HepG2 (cell line): ENCODE measurements around the gene STYX. TPM values are rescaled to one million over a fixed set of nuclear protein-coding genes. Genes with fewer than 3 reads are reported as not detected.

Experiments used
- ATAC-seq: fragments of 200-7000 bp; cut with Tn5 transposase; 3 replicates; pipeline ENCODE4 v1.9.1; 2020; ENCODE audit warnings: mild to moderate bottlenecking, moderate library complexity
- BruUV-seq: library from RNA; stranded (reverse); fragments of 400-500 nt; replicated peaks from 2 replicates; lab custom pipeline; 2021; lab: Mats Ljungman, UMichigan
- CTCF ChIA-PET: fragments of 300-600 bp; formaldehyde crosslinking; extraction: SDS; loops from one replicate; lab custom pipeline; 2021; ENCODE audit warnings: low total read pairs, inconsistent platforms, low intra/inter-chr PET ratio; lab: Yijun Ruan, JAX
- POLR2A ChIA-PET: fragments of 350-600 bp; sonication (Branson Sonifier 250); formaldehyde crosslinking; loops from one replicate; lab custom pipeline; 2020; ENCODE audit warnings: antibody characterized with exemption, inconsistent platforms; lab: Yijun Ruan, JAX
- DNase-seq: peaks from one replicate; pipeline ENCODE4 v3.0.0-alpha.2; 2015; ENCODE audit warnings: low spot score
- FAIRE-seq: peaks from 3 replicates; lab custom pipeline; 2011; peaks lifted over from hg19 to GRCh38; lab: Jason Lieb, UNC
- H2AFZ ChIP-seq: one replicate; pipeline ENCODE4 v1.6.1; 2011; ENCODE audit warnings: low read length, inconsistent platforms
- H3K27ac ChIP-seq: fragments of 300-600 bp; 3 replicates; pipeline ENCODE4 v1.8.0; 2011; ENCODE audit warnings: mixed run types, mild to moderate bottlenecking, mixed read lengths, low read length, inconsistent platforms; ENCODE audit not compliant: insufficient read depth; ENCODE audit errors: extremely low read length
- H3K27me3 ChIP-seq, 2 experiments: fragments of 200-600 bp in 1 of 2; 2 replicates in 1 of 2; 3 replicates in 1 of 2; pipeline versions ENCODE4 v1.6.0 to v1.8.0; 2011; ENCODE audit warnings: low read length in 2 of 2, mild to moderate bottlenecking in 2 of 2, moderate library complexity in 2 of 2, inconsistent platforms in 1 of 2; ENCODE audit not compliant: insufficient read depth in 2 of 2, control insufficient read depth in 1 of 2
- H3K36me3 ChIP-seq, 2 experiments: fragments of 200-600 bp in 1 of 2; replicated peaks in 1 of 2; 2 replicates in 1 of 2; 3 replicates in 1 of 2; pipeline versions ENCODE4 v1.5.1 to v1.8.0; 2011; ENCODE audit warnings: low read length in 2 of 2, inconsistent platforms in 1 of 2; ENCODE audit not compliant: insufficient read depth in 2 of 2, control insufficient read depth in 1 of 2
- H3K4me1 ChIP-seq: 2 replicates; pipeline ENCODE4 v1.5.1; 2012; ENCODE audit warnings: low read length, inconsistent platforms; ENCODE audit not compliant: insufficient read depth
- H3K4me2 ChIP-seq: 2 replicates; pipeline ENCODE4 v1.6.0; 2011; ENCODE audit warnings: low read depth, low read length, inconsistent platforms
- H3K4me3 ChIP-seq, 3 experiments: fragments of 200-600 bp in 1 of 3; sonication (generic), shearing (Covaris generic) in 1 of 3; replicated peaks in 1 of 3; 2 replicates each; pipeline ENCODE4 v1.5.1; 2011 to 2016; ENCODE audit warnings: low read length in 3 of 3, inconsistent platforms in 2 of 3, low read depth in 2 of 3, mild to moderate bottlenecking in 2 of 3, control low read depth in 1 of 3, mixed read lengths in 1 of 3; ENCODE audit not compliant: insufficient read depth in 1 of 3
- H3K79me2 ChIP-seq: one replicate; pipeline ENCODE4 v1.6.1; 2011; ENCODE audit warnings: low read length, inconsistent platforms; ENCODE audit not compliant: insufficient read depth
- H3K9ac ChIP-seq: 2 replicates; pipeline ENCODE4 v1.6.0; 2011; ENCODE audit warnings: mild to moderate bottlenecking, low read depth, low read length, inconsistent platforms; ENCODE audit not compliant: insufficient read depth
- H3K9me3 ChIP-seq: 2 replicates; pipeline ENCODE4 v1.5.1; 2012; ENCODE audit warnings: mild to moderate bottlenecking, low read length
- H4K20me1 ChIP-seq: 2 replicates; pipeline ENCODE4 v1.6.0; 2011; ENCODE audit warnings: inconsistent platforms, mild to moderate bottlenecking, low read length, moderate library complexity; ENCODE audit not compliant: insufficient read depth
- HDAC6 ChIP-seq: fragments of 200-600 bp; sonication (generic); IDR thresholded peaks from 2 replicates; pipeline ENCODE4 v1.7.0; 2017; ENCODE audit warnings: mild to moderate bottlenecking, antibody characterized with exemption, low read length, low read depth
- NR2F6 ChIP-seq, 2 experiments: IDR thresholded peaks; 2 replicates each; pipeline ENCODE4 v1.6.1; 2016; ENCODE audit warnings: antibody characterized with exemption in 1 of 2, mild to moderate bottlenecking in 1 of 2
- ZIK1 ChIP-seq: sonication (generic); formaldehyde crosslinking; IDR thresholded peaks from 2 replicates; pipeline ENCODE4 v1.5.0; 2020; ENCODE audit warnings: mild to moderate bottlenecking, low read depth, missing genetic modification reagents, borderline replicate concordance
- WGBS: methylation state at CpG from one replicate; pipeline ENCODE4 v1.1.6; 2017; ENCODE audit warnings: low lambda C conversion rate; 5-methylcytosine and 5-hydroxymethylcytosine counted together
- in situ Hi-C: cut with HindIII; loops from 2 replicates; pipeline ENCODE4 v1.10.0; 2017; ENCODE audit warnings: low pct_unique_long_range_greater_than_20kb; ENCODE audit not compliant: extremely low pct_ligation_motif_present
- intact Hi-C: fragments of 100-400 bp; cut with micrococcal nuclease; formaldehyde crosslinking; loops from one replicate; pipeline ENCODE4 v1.10.0; 2022; ENCODE audit not compliant: unreplicated experiment
- polyA plus RNA-seq, 8 experiments: library from polyadenylated mRNA; depleted of rRNA in 3 of 8; stranded (reverse) in 7 of 8; unstranded in 1 of 8; fragments of >200 nt; fragmentation: Illumina TruSeq in 4 of 8; extraction: Trizol in 4 of 8; gene quantifications; 2 replicates each; pipeline versions ENCODE4 v1.2.1 to v1.2.3, GENCODE V29; 2011 to 2016; ENCODE audit warnings: low read depth in 4 of 8, missing spikeins in 1 of 8, mixed read lengths in 1 of 8; ENCODE audit not compliant: insufficient read depth in 1 of 8
- total RNA-seq, 5 experiments: library from RNA; depleted of rRNA; stranded (reverse); fragments of >200 nt; fragmentation: Illumina TruSeq; extraction: Trizol; gene quantifications; 2 replicates each; pipeline ENCODE4 v1.2.3, GENCODE V29; 2016; ENCODE audit warnings: low read depth in 1 of 5
- TF ChIP-seq, protein P1 (sequence below): fragments of 450-650 bp; IDR thresholded peaks from 2 replicates; pipeline ENCODE4 v1.6.1; 2017; ENCODE audit warnings: mild to moderate bottlenecking
- TF ChIP-seq, protein P2 (sequence below): sonication (generic); formaldehyde crosslinking; IDR thresholded peaks from 2 replicates; pipeline ENCODE4 v1.4.0; 2020; ENCODE audit warnings: low read depth, mild to moderate bottlenecking, missing genetic modification reagents

Gene STYX
- total and polyA plus RNA-seq, 2 of the 13 experiments (the other 11 are each of a cell fraction or from before 2014, with no cell fraction given), result 6.6 to 10.9 TPM

DNA sequence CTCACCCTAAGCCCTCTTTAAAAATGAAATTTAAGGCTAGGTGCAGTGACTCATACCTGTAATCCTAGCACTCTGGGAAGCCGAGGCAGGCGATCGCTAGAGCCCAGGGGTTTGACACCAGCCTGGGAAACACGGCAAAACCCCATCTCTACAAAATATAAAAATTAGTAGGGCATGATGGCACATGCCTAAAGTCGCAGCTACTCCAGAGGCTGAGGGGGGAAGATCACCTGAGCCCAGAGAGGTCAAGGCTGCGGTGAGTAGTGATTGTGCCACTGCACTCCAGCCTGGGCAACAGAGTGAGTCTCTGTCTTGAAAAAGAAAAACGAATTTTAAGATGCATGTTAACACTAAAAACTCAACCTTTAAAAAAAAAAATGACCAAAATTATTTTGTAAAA lies 48.7 kb downstream of the STYX start:
- FAIRE-seq, result no peak
- 88% methylated on average over 7 of the region's 7 CpGs for WGBS
- Histone ChIP-seq H3K9ac (no peak overlapping the region), H3K4me2 (no peak overlapping the region), H3K36me3 (peaks cover 6 to 42% of the 10 kb centered on the region in 2 experiments), H4K20me1 (no peaks in the 10 kb centered on the region), H3K79me2 (peaks cover 2% of the 10 kb centered on the region), H2AFZ (no peak overlapping the region), H3K4me1 (0 out of 2 replicates have a peak, but pooled peaks cover 9% of the 10 kb centered on the region), H3K9me3 (no peaks in the 10 kb centered on the region), H3K27ac (peak overlapping the region; percentile 16), H3K27me3 (no peaks in the 10 kb centered on the region), H3K4me3 (no peak overlapping the region)
- BruUV-seq, result no TSS peak
- intact Hi-C loops (loop anchor here (10.0 kb wide), 1 partner anchor 54 kb away; no protein-coding TSS in a partner anchor), in situ Hi-C loops (no loop called here)
- no peak for DNase-seq
- no peak for TF ChIP-seq ZIK1 (CRISPR knock-in tag)
- TF ChIP-seq, protein P1, sequence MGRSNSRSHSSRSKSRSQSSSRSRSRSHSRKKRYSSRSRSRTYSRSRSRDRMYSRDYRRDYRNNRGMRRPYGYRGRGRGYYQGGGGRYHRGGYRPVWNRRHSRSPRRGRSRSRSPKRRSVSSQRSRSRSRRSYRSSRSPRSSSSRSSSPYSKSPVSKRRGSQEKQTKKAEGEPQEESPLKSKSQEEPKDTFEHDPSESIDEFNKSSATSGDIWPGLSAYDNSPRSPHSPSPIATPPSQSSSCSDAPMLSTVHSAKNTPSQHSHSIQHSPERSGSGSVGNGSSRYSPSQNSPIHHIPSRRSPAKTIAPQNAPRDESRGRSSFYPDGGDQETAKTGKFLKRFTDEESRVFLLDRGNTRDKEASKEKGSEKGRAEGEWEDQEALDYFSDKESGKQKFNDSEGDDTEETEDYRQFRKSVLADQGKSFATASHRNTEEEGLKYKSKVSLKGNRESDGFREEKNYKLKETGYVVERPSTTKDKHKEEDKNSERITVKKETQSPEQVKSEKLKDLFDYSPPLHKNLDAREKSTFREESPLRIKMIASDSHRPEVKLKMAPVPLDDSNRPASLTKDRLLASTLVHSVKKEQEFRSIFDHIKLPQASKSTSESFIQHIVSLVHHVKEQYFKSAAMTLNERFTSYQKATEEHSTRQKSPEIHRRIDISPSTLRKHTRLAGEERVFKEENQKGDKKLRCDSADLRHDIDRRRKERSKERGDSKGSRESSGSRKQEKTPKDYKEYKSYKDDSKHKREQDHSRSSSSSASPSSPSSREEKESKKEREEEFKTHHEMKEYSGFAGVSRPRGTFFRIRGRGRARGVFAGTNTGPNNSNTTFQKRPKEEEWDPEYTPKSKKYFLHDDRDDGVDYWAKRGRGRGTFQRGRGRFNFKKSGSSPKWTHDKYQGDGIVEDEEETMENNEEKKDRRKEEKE, result no peak
- TF ChIP-seq HDAC6, result no peak
- TF ChIP-seq, protein P2, sequence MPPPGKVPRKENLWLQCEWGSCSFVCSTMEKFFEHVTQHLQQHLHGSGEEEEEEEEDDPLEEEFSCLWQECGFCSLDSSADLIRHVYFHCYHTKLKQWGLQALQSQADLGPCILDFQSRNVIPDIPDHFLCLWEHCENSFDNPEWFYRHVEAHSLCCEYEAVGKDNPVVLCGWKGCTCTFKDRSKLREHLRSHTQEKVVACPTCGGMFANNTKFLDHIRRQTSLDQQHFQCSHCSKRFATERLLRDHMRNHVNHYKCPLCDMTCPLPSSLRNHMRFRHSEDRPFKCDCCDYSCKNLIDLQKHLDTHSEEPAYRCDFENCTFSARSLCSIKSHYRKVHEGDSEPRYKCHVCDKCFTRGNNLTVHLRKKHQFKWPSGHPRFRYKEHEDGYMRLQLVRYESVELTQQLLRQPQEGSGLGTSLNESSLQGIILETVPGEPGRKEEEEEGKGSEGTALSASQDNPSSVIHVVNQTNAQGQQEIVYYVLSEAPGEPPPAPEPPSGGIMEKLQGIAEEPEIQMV, result no peak
- TF ChIP-seq NR2F6 (IDR thresholded peaks at IDR 0.05), result no peak
- TF ChIP-seq NR2F6 (CRISPR knock-in tag; IDR thresholded peaks at IDR 0.05), result 0 out of 2 replicates have a peak, but pooled peaks have one; percentile 12
- ChIA-PET POLR2A (interaction anchor here (0.9 kb wide), 1 partner anchor 23 kb away, joined by 4 read pairs; no protein-coding TSS in a partner anchor), CTCF (no interaction called here)
- ATAC-seq, result no peak
